PC-3 (cell line): ENCODE results near the gene CMSS1. TPM values are rescaled to one million over a fixed set of nuclear protein-coding genes. Genes with fewer than 3 reads are reported as not detected.

Experiments used
- ATAC-seq: fragments of 200-7000 bp; cut with Tn5 transposase; 2 replicates; pipeline ENCODE4 v1.9.1; 2020; ENCODE audit warnings: mild to moderate bottlenecking, moderate library complexity
- BruUV-seq: library from RNA; stranded (reverse); fragments of 400-500 nt; replicated peaks from 2 replicates; lab custom pipeline; 2021; lab: Mats Ljungman, UMichigan
- CTCF ChIA-PET: fragments of 300-600 bp; sonication (Branson Sonifier 250); formaldehyde crosslinking; loops from one replicate; lab custom pipeline; 2022; ENCODE audit warnings: antibody characterized with exemption; lab: Charles Lee
- POLR2A ChIA-PET: fragments of 300-600 bp; sonication (Branson Sonifier 250); formaldehyde crosslinking; loops from one replicate; lab custom pipeline; 2022; ENCODE audit warnings: antibody characterized with exemption; ENCODE audit not compliant: unreplicated experiment; lab: Charles Lee
- DNase-seq: peaks from one replicate; pipeline ENCODE4 v3.0.0-alpha.2; 2015
- H2AFZ ChIP-seq: fragments of 300-600 bp; sonication (generic); 2 replicates; pipeline ENCODE4 v1.6.0; 2016; ENCODE audit warnings: antibody characterized with exemption, low read length
- H3F3A ChIP-seq: fragments of 300-600 bp; sonication (generic); one replicate; pipeline ENCODE4 v1.6.0; 2017; ENCODE audit warnings: antibody characterized with exemption, low read length, control low read depth, mild to moderate bottlenecking; ENCODE audit not compliant: unreplicated experiment
- H3K27ac ChIP-seq: fragments of 300-600 bp; sonication (generic); 2 replicates; pipeline ENCODE4 v1.5.1; 2016; ENCODE audit warnings: mild to moderate bottlenecking, low read length
- H3K27me3 ChIP-seq: fragments of 300-600 bp; sonication (generic); 2 replicates; pipeline ENCODE4 v1.6.1; 2016; ENCODE audit warnings: low read length, mixed read lengths
- H3K36me3 ChIP-seq: fragments of 300-600 bp; sonication (generic); 2 replicates; pipeline ENCODE4 v1.6.1; 2016; ENCODE audit warnings: low read depth, mixed run types, low read length, mixed read lengths
- H3K4me1 ChIP-seq: fragments of 300-600 bp; sonication (generic); 2 replicates; pipeline ENCODE4 v1.5.1; 2016; ENCODE audit warnings: low read length; ENCODE audit not compliant: insufficient read depth
- H3K4me2 ChIP-seq: fragments of 300-600 bp; sonication (generic); 2 replicates; pipeline ENCODE4 v1.6.0; 2016; ENCODE audit warnings: low read length
- H3K4me3 ChIP-seq: fragments of 300-600 bp; sonication (generic); 2 replicates; pipeline ENCODE4 v1.5.1; 2016; ENCODE audit warnings: mild to moderate bottlenecking, low read length, mixed read lengths
- H3K79me2 ChIP-seq: fragments of 300-600 bp; sonication (generic); 2 replicates; pipeline ENCODE4 v1.6.1; 2017; ENCODE audit warnings: low read length, mixed read lengths
- H3K9ac ChIP-seq: fragments of 300-600 bp; sonication (generic); 2 replicates; pipeline ENCODE4 v1.6.0; 2016; ENCODE audit warnings: mild to moderate bottlenecking, low read length
- H3K9me2 ChIP-seq: fragments of 300-600 bp; sonication (generic); replicated peaks from 2 replicates; pipeline ENCODE4 v1.6.1; 2016; ENCODE audit warnings: mixed run types, low read length, mixed read lengths
- H3K9me3 ChIP-seq: fragments of 300-600 bp; sonication (generic); 2 replicates; pipeline ENCODE4 v1.6.1; 2016; ENCODE audit warnings: low read length, mixed read lengths
- H4K20me1 ChIP-seq: fragments of 300-600 bp; sonication (generic); 2 replicates; pipeline ENCODE4 v1.6.1; 2016; ENCODE audit warnings: low read length, mixed read lengths
- CTCF ChIP-seq: fragments of 300-600 bp; sonication (generic); conservative IDR thresholded peaks from 2 replicates; pipeline ENCODE4 v1.5.1; 2017; ENCODE audit warnings: antibody characterized with exemption, low read depth, mild to moderate bottlenecking, low read length
- EZH2 ChIP-seq: fragments of 300-600 bp; sonication (generic); IDR thresholded peaks from one replicate; pipeline ENCODE4 v1.6.1; 2017; ENCODE audit warnings: antibody characterized with exemption, mild to moderate bottlenecking, low read length; ENCODE audit not compliant: unreplicated experiment
- EZH2phosphoT487 ChIP-seq: fragments of 300-600 bp; sonication (generic); IDR thresholded peaks from 2 replicates; pipeline ENCODE4 v1.6.1; 2018; ENCODE audit warnings: mild to moderate bottlenecking, antibody characterized with exemption, low read length, borderline replicate concordance
- intact Hi-C: fragments of 100-400 bp; cut with micrococcal nuclease; formaldehyde crosslinking; loops from 2 replicates; pipeline ENCODE4 v1.9.0; 2023
- total RNA-seq: library from RNA; depleted of rRNA; stranded (reverse); fragments of >200 nt; gene quantifications from 2 replicates; pipeline ENCODE4 v1.2.3, GENCODE V29; 2014

CMSS1 gene
- total RNA-seq, 1 experiment from 2014 or later = 63.1 TPM

GRCh38 chr3:100120693-100121092 is 303.0 kb downstream of the CMSS1 start:
- DNase-seq = no peak
- Histone ChIP-seq H3K9me3 (no peaks in the 10 kb centered on the region), H2AFZ (no peak overlapping the region), H3K27me3 (no peaks in the 10 kb centered on the region), H3K9ac (no peak overlapping the region), H3K36me3 (peaks cover 3% of the 10 kb centered on the region; the same call in 1 of the 2 replicates), H3K27ac (no peak overlapping the region), H3K79me2 (no peaks in the 10 kb centered on the region), H4K20me1 (no peaks in the 10 kb centered on the region), H3F3A (no peaks in the 10 kb centered on the region), H3K9me2 (no peaks in the 10 kb centered on the region), H3K4me2 (no peak overlapping the region), H3K4me1 (peaks cover 10% of the 10 kb centered on the region), H3K4me3 (no peak overlapping the region)
- BruUV-seq = no TSS peak
- no peak for ATAC-seq
- CTCF ChIA-PET = no interaction called here
- intact Hi-C loops = no loop called here
- POLR2A ChIA-PET = no interaction called here
- TF ChIP-seq EZH2phosphoT487 = no peak
- no peak for TF ChIP-seq EZH2
- no peak for TF ChIP-seq CTCF

GRCh38 chr3:100122321-100122720 is 304.7 kb downstream of the CMSS1 start:
- no peaks in the 10 kb centered on the region for H3K27me3 ChIP-seq
- H3F3A ChIP-seq = no peaks in the 10 kb centered on the region
- ATAC-seq (no peak), DNase-seq (no peak)
- H3K27ac ChIP-seq = no peak overlapping the region
- ChIA-PET POLR2A (no interaction called here), CTCF (no interaction called here)
- H3K4me1 ChIP-seq = peaks cover 16% of the 10 kb centered on the region
- no peaks in the 10 kb centered on the region for H4K20me1 ChIP-seq
- no peak for TF ChIP-seq CTCF
- no peak for TF ChIP-seq EZH2
- TF ChIP-seq EZH2phosphoT487 = no peak
- H3K9ac ChIP-seq = no peak overlapping the region
- H3K9me3 ChIP-seq = no peaks in the 10 kb centered on the region
- no peaks in the 10 kb centered on the region for H3K79me2 ChIP-seq
- H2AFZ ChIP-seq = no peak overlapping the region
- H3K4me3 ChIP-seq = no peak overlapping the region
- H3K9me2 ChIP-seq = no peaks in the 10 kb centered on the region
- no TSS peak for BruUV-seq
- H3K4me2 ChIP-seq = no peak overlapping the region
- no peaks in the 10 kb centered on the region for H3K36me3 ChIP-seq
- intact Hi-C loops = no loop called here

GRCh38 chr3:100123112-100123511 is 305.4 kb downstream of the CMSS1 start:
- H3K9me2 ChIP-seq = no peaks in the 10 kb centered on the region
- peaks cover 16% of the 10 kb centered on the region for H3K4me1 ChIP-seq
- no peak for TF ChIP-seq EZH2
- no peak for TF ChIP-seq CTCF
- TF ChIP-seq EZH2phosphoT487 = no peak
- no peaks in the 10 kb centered on the region for H3K27me3 ChIP-seq
- ATAC-seq (no peak), DNase-seq (no peak)
- no peak overlapping the region for H3K9ac ChIP-seq
- no peak overlapping the region for H3K4me3 ChIP-seq
- no peaks in the 10 kb centered on the region for H4K20me1 ChIP-seq
- H3K27ac ChIP-seq = no peak overlapping the region
- ChIA-PET POLR2A (no interaction called here), CTCF (no interaction called here)
- H3F3A ChIP-seq = no peaks in the 10 kb centered on the region
- no peaks in the 10 kb centered on the region for H3K36me3 ChIP-seq
- H3K4me2 ChIP-seq = no peak overlapping the region
- no TSS peak for BruUV-seq
- no peaks in the 10 kb centered on the region for H3K9me3 ChIP-seq
- intact Hi-C loops = no loop called here
- H2AFZ ChIP-seq = no peak overlapping the region
- H3K79me2 ChIP-seq = no peaks in the 10 kb centered on the region
